ENCODE results near the gene METAP1D. TPM values are rescaled to one million over a fixed set of nuclear protein-coding genes. Genes with fewer than 3 reads are reported as not detected.

Gene METAP1D
- total and polyA plus RNA-seq, 2 donors (not counting 3 experiments of a cell fraction or from before 2014, with no cell fraction given): 4.2 to 8.1 TPM

GRCh38 chr2:172065111-172065510, 65.4 kb downstream of the METAP1D start:
- intact Hi-C loops (cut with micrococcal nuclease): no loop called here

More at GRCh38 chr2:172065111-172065510, 65.4 kb downstream of the METAP1D start:
- H3K36me3 ChIP-seq (ENCODE audit: control insufficient read depth in 2 of 2, extremely low read depth in 1 of 2, insufficient read depth in 2 of 2, low read length in 2 of 2): no peaks in the 10 kb centered on the region
- no peaks in the 10 kb centered on the region for H3K79me2 ChIP-seq (ENCODE audit: control insufficient read depth, insufficient read depth, low read length)
- H3K4me1 ChIP-seq (ENCODE audit: control insufficient read depth, extremely low read depth, insufficient read depth, low read length): no peaks in the 10 kb centered on the region
- TF ChIP-seq MAX (IDR thresholded peaks at IDR 0.05; ENCODE audit: insufficient read depth, insufficient read length): no peak
- no peak for TF ChIP-seq FOS (IDR thresholded peaks at IDR 0.05; ENCODE audit: borderline replicate concordance, insufficient read depth, low read length)
- TF ChIP-seq, protein P1, sequence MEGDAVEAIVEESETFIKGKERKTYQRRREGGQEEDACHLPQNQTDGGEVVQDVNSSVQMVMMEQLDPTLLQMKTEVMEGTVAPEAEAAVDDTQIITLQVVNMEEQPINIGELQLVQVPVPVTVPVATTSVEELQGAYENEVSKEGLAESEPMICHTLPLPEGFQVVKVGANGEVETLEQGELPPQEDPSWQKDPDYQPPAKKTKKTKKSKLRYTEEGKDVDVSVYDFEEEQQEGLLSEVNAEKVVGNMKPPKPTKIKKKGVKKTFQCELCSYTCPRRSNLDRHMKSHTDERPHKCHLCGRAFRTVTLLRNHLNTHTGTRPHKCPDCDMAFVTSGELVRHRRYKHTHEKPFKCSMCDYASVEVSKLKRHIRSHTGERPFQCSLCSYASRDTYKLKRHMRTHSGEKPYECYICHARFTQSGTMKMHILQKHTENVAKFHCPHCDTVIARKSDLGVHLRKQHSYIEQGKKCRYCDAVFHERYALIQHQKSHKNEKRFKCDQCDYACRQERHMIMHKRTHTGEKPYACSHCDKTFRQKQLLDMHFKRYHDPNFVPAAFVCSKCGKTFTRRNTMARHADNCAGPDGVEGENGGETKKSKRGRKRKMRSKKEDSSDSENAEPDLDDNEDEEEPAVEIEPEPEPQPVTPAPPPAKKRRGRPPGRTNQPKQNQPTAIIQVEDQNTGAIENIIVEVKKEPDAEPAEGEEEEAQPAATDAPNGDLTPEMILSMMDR (IDR thresholded peaks at IDR 0.05; ENCODE audit: extremely low read depth in 1 of 2, insufficient read depth in 1 of 2, low read depth in 1 of 2, low read length in 2 of 2): no peak
- no peak for TF ChIP-seq GATA2 (IDR thresholded peaks at IDR 0.05; ENCODE audit: insufficient read depth, insufficient read length, low read depth, low read length)
- no peak for TF ChIP-seq POLR2AphosphoS5 (IDR thresholded peaks at IDR 0.05; ENCODE audit: insufficient read depth, low read depth, low read length)
- TF ChIP-seq EZH2 (IDR thresholded peaks at IDR 0.05; ENCODE audit: borderline replicate concordance, low read depth, low read length, severe bottlenecking): no peak
- TF ChIP-seq POLR2A (IDR thresholded peaks at IDR 0.05; ENCODE audit: low read depth, low read length): no peak
- TF ChIP-seq MYC (IDR thresholded peaks at IDR 0.05; ENCODE audit: low read depth, low read length): no peak
- no peak for TF ChIP-seq JUN (IDR thresholded peaks at IDR 0.05; ENCODE audit: borderline replicate concordance, insufficient read depth, insufficient read length, low read depth)
- no peak overlapping the region for H3K9ac ChIP-seq (replicated peaks; ENCODE audit: extremely low read depth, insufficient read depth, low read length)
- H3K4me2 ChIP-seq (ENCODE audit: insufficient read depth, low read length): no peak overlapping the region
- dilution Hi-C loops (cut with MboI; ENCODE audit: extremely low pct_ligation_motif_present, low sequenced_read_pairs): no loop called here
- no peaks in the 10 kb centered on the region for H3K9me3 ChIP-seq (replicated peaks; ENCODE audit: control insufficient read depth, insufficient read depth, low read length)
- BruUV-seq (replicated peaks): no TSS peak
- FAIRE-seq (no peak), DNase-seq (ENCODE audit: low read depth, low spot score) (no peak)
- H4K20me1 ChIP-seq (replicated peaks; ENCODE audit: control insufficient read depth, extremely low read depth, insufficient read depth, low read length): no peaks in the 10 kb centered on the region
- no peak overlapping the region for H3K27ac ChIP-seq (ENCODE audit: insufficient read depth, low read depth, low read length)
- no peak overlapping the region for H3K4me3 ChIP-seq (replicated peaks in 1 of 3; ENCODE audit: insufficient read depth in 1 of 3, low read depth in 1 of 3, low read length in 3 of 3)
- H3K27me3 ChIP-seq (ENCODE audit: control insufficient read depth in 2 of 2, insufficient read depth in 2 of 2, low read length in 2 of 2): no peaks in the 10 kb centered on the region
- H3K9me1 ChIP-seq (replicated peaks; ENCODE audit: control insufficient read depth, extremely low read depth, insufficient read depth, low read length): no peaks in the 10 kb centered on the region
- CTCF ChIA-PET: no interaction called here
- no peak overlapping the region for H2AFZ ChIP-seq (ENCODE audit: low read depth, low read length)
- POLR2A ChIA-PET: no interaction called here

Measured in endothelial cell of umbilical vein (primary cell).